ENCODE results near the gene ARF4.

ARF4 gene

DNA sequence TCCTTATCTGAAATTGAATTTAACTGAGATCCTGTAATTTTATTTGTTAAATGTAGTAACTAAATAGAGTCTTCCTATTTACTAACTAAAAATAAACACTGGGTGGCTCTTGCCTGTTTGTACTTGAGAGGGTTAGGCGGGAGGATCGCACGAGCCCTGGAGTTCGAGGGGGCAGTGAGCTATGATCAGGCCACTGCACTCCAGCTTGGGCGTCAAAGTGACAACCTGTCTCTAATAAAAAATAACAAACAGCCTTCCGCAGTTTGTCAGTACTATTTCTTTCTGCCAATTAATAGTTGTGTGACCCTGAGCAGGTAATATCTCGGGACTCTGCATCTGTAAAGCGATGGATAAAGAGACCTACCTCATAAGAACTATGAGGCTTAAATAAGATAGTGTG lies 41.8 kb downstream of the ARF4 start:
- peak overlapping the region; percentile 64 for H3K4me3 ChIP-seq (ENCODE audit: control insufficient read depth, low read depth, low read length)
- DNase-seq (ENCODE audit: low read depth) = no peak
- TF ChIP-seq, protein P1, sequence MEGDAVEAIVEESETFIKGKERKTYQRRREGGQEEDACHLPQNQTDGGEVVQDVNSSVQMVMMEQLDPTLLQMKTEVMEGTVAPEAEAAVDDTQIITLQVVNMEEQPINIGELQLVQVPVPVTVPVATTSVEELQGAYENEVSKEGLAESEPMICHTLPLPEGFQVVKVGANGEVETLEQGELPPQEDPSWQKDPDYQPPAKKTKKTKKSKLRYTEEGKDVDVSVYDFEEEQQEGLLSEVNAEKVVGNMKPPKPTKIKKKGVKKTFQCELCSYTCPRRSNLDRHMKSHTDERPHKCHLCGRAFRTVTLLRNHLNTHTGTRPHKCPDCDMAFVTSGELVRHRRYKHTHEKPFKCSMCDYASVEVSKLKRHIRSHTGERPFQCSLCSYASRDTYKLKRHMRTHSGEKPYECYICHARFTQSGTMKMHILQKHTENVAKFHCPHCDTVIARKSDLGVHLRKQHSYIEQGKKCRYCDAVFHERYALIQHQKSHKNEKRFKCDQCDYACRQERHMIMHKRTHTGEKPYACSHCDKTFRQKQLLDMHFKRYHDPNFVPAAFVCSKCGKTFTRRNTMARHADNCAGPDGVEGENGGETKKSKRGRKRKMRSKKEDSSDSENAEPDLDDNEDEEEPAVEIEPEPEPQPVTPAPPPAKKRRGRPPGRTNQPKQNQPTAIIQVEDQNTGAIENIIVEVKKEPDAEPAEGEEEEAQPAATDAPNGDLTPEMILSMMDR (IDR thresholded peaks at IDR 0.05; ENCODE audit: control insufficient read depth, insufficient read depth, low read depth, low read length, missing control alignments) = no peak

DNA sequence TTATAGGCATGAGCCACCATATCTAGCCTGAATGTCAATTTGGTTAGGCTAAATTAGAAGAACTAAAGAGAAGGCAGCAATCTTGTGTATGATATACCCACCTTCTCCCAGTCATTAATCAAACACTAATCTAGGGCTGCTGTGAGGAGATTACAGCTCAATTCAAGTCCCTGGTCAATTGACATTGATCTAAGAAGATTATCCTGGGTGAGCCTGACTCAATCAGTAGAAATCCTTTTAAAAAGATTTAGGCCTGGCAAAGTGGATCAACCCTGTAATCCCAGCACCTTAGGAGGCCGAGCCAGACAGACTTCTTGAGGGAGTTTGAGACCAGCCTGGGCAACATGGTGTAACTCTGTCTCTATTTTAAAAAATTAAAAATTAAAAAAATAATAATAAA lies 50.5 kb downstream of the ARF4 start:
- H3K4me3 ChIP-seq (ENCODE audit: control insufficient read depth, low read depth, low read length) = no peak overlapping the region
- no peak for DNase-seq (ENCODE audit: low read depth)
- TF ChIP-seq, protein P1 (IDR thresholded peaks at IDR 0.05; ENCODE audit: control insufficient read depth, insufficient read depth, low read depth, low read length, missing control alignments) = no peak

DNA sequence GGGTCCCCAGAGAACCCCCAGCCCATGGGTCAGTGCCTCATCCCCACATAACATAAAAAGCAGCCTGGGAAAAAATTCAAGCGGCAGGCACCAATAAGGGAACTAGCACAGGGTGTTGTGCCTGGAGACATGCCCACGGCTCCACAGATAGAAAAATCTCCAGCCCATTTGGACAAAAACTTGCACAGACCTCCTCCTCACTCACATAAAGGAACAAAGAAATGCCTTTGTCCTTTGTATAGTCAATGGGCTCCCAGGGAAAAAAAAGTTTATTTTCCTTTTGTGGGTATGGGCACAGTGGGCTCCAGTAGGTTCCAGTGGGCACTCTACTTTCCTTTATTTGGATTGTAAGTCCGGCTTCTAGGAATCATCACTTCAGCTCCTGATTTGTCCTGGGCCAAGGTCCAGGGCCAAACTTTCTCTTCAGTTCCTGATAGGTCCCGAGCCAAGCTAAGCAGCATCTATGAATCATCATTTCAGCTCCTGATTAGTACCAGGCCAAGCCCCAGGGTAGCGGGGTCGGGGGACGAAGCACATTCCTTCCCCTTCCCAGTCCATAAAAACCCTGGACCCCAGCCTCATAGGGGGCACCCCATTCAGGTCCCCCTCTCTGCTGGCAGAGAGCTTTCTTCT lies 51.4 kb downstream of the ARF4 start:
- H3K4me3 ChIP-seq (ENCODE audit: control insufficient read depth, low read depth, low read length) = no peak overlapping the region
- no peak for DNase-seq (ENCODE audit: low read depth)
- TF ChIP-seq, protein P1 (IDR thresholded peaks at IDR 0.05; ENCODE audit: control insufficient read depth, insufficient read depth, low read depth, low read length, missing control alignments) = no peak

DNA sequence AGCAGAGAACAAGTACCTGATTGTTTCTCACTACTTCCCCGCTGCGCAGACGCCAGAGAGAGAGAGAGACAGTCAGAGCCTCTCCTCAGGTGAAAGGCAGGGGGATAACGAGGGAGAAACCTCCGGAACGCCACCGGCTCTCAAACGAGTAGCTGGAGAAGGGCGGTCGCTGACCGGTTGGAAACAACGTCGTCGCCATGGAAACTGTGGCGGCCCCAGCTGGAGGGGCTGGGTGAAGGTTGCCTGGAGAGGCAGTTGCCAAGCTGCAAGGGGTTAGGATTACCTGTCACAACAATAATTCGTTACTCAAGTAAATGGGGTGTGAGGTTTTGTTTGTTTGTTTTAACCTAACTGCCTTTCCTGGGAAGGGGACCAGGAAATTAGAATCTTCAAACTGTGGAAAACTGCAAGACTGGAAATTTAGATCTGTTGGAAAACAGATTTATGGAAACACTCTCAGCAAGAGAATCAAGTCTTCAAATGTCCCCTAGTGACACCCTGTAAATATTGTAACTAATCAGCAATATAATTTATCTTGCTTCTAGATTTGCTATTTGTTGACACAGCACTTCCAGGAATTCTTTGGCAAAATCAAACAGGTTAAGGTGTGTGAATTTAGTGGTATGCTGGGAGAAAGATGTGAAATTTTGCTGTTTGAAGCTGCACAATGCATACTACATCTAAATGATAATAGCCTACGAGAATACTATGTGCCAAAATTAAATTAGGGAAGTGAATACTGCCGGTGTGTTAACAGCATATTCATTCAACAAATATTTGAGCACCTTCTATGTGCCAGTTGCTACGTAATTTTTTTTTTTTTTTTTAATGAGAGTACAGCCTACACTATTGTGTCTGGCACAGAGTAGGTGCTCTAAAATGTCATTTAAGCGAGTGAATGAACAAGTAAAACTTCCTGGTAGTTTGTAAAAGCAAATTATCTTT lies 52.7 kb downstream of the ARF4 start, which contains the start of gene DNAH12:
DNAH12 (minus strand) TSS at position 164 of the 945 bp plus-strand sequence. CDS start 1,474 bp downstream, outside the sequence.
- TF ChIP-seq, protein P1 (IDR thresholded peaks at IDR 0.05; ENCODE audit: control insufficient read depth, insufficient read depth, low read depth, low read length, missing control alignments) = no peak
- no peak for DNase-seq (ENCODE audit: low read depth)
- H3K4me3 ChIP-seq (ENCODE audit: control insufficient read depth, low read depth, low read length) = no peak within 1 kb of the TSS

DNA sequence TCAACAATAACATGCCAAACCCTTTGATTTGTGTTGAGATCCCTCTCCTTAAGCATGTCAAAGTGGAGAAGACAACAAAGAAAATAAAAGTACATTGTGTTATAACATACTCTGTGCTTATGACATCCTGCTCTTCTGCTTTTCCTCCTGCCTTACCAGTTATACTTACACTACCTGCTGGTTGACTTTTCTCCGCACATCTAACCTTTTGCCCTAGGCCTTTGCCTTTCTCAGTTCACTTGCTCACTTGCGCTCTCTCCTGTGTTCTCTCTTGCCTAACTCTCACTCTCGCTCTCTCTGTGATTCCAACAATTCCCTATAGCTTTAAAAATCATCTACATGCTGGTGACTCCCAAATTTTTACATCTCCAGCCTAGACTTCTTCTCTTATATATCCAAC lies 58.7 kb downstream of the ARF4 start:
- no peak for DNase-seq (ENCODE audit: low read depth)
- no peak overlapping the region for H3K4me3 ChIP-seq (ENCODE audit: control insufficient read depth, low read depth, low read length)
- TF ChIP-seq, protein P1 (IDR thresholded peaks at IDR 0.05; ENCODE audit: control insufficient read depth, insufficient read depth, low read depth, low read length, missing control alignments) = no peak

DNA sequence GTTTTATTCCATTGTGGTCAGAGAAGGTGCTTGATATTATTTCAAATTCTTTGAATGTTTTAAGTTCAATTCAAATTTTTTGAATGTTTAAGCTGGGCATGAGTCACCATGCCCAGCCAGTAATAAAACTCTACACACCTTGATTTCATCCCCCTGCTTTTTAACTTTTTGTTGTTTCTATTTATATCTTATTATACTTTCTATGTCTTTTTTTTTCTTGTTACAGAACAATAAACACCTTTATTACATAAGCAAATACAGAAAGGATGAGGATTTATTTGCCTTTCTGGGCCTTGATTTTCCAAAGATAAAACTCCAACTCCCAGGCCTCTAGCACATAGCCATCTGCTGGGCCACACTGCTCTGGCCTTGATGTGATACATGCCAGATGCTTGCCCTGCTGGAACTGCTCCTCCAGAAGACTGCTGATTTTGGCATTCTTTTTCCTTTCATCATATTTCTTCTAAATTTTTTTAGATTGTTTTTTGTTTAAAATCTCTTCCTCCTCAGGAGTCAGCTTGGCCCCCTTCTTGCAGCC lies 67.0 kb downstream of the ARF4 start:
- DNase-seq (ENCODE audit: low read depth) = no peak
- TF ChIP-seq, protein P1 (IDR thresholded peaks at IDR 0.05; ENCODE audit: control insufficient read depth, insufficient read depth, low read depth, low read length, missing control alignments) = no peak
- no peak overlapping the region for H3K4me3 ChIP-seq (ENCODE audit: control insufficient read depth, low read depth, low read length)

All from AG09309 (cell line).